GM18907 (cell line): ENCODE results near the gene HASPIN.
A peak's percentile ranks its signal among the peaks of the same experiment; 100 is the strongest.
"Not testable (repeated sequence)": the region's sequence is repeated elsewhere in the genome, so short reads cannot be mapped to it uniquely, and the experiment has no call there.

Experiments
- ATAC-seq: cut with Tn5 transposase; IDR thresholded peaks from one replicate; pipeline ENCODE4 v1.9.1; 2021; ENCODE audit warnings: mild to moderate bottlenecking, moderate library complexity; ENCODE audit not compliant: unreplicated experiment

The HASPIN gene

GRCh38 chr17:3695723-3696411, 27.8 kb upstream of the HASPIN start, which contains the start of gene P2RX5:
P2RX5 (minus strand) TSS chr17:3696155; CDS start chr17:3696005, 150 bp downstream.
- ATAC-seq: peak; percentile 23

GRCh38 chr17:3697103-3697476, 26.6 kb upstream of the HASPIN start:
- no peak for ATAC-seq

- no peak for ATAC-seq
Measured at GRCh38 chr17:3698139-3698538, 25.6 kb upstream of the HASPIN start.

GRCh38 chr17:3699951-3700350, 23.8 kb upstream of the HASPIN start:
- no peak for ATAC-seq

- not testable (repeated sequence) for ATAC-seq
Measured at GRCh38 chr17:3702041-3702539, 21.6 kb upstream of the HASPIN start.

- no peak for ATAC-seq
Measured at GRCh38 chr17:3704931-3705717, 18.6 kb upstream of the HASPIN start.

- ATAC-seq: not testable (repeated sequence)
Measured at GRCh38 chr17:3705718-3705984, 18.1 kb upstream of the HASPIN start.

- ATAC-seq: no peak
Measured at GRCh38 chr17:3708366-3708765, 15.3 kb upstream of the HASPIN start.

- peak; percentile 88 for ATAC-seq
Measured at GRCh38 chr17:3710951-3711383, 12.7 kb upstream of the HASPIN start.

GRCh38 chr17:3712811-3713463, 10.8 kb upstream of the HASPIN start:
- ATAC-seq: no peak

GRCh38 chr17:3715296-3715695, 8.4 kb upstream of the HASPIN start:
- ATAC-seq: no peak

GRCh38 chr17:3718201-3718600, 5.5 kb upstream of the HASPIN start:
- no peak for ATAC-seq

GRCh38 chr17:3719265-3719664, 4.4 kb upstream of the HASPIN start:
- no peak for ATAC-seq

- ATAC-seq: no peak
Measured at GRCh38 chr17:3722716-3723115, 987 bp upstream of the HASPIN start.

GRCh38 chr17:3723188-3723555, 531 bp upstream of the HASPIN start:
- peak; percentile 5 for ATAC-seq

- peak; percentile 7 for ATAC-seq
Measured at GRCh38 chr17:3724378-3725077, 825 bp downstream of the HASPIN start.

GRCh38 chr17:3727041-3727440, 3.3 kb downstream of the HASPIN start:
- no peak for ATAC-seq

GRCh38 chr17:3728099-3728498, 4.4 kb downstream of the HASPIN start:
- not testable (repeated sequence) for ATAC-seq

- ATAC-seq: no peak
Measured at GRCh38 chr17:3729881-3730280, 6.2 kb downstream of the HASPIN start.

- ATAC-seq: no peak
Measured at GRCh38 chr17:3730881-3731429, 7.3 kb downstream of the HASPIN start.

- ATAC-seq: peak; percentile 55
Measured at GRCh38 chr17:3732210-3732621, 8.5 kb downstream of the HASPIN start.
